ENCODE data around the gene SLC26A11.

Gene SLC26A11

DNA sequence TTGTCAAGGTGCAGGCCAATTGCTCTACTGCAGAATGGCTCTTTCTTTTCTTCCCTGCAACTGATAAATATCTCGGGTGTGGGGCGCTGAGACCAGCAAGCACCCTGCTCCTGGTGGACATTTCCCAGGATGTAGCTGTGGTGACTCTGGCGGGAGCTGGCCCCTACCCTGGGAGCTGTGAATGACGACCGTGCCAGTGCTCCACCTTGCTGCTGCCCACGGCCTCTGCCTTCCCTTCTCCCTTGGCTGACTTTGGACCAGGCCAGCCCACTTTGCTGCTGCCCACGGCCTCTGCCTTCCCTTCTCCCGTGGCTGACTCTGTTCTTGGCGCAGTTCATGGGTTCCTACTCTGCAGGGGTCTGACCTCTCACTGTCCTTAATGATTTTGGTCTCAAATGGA lies 34.3 kb upstream of the SLC26A11 start:
- DNase-seq (ENCODE audit: low read depth), result no peak
- no peak overlapping the region for H3K4me3 ChIP-seq (ENCODE audit: low read depth, low read length)
- TF ChIP-seq, protein P1, sequence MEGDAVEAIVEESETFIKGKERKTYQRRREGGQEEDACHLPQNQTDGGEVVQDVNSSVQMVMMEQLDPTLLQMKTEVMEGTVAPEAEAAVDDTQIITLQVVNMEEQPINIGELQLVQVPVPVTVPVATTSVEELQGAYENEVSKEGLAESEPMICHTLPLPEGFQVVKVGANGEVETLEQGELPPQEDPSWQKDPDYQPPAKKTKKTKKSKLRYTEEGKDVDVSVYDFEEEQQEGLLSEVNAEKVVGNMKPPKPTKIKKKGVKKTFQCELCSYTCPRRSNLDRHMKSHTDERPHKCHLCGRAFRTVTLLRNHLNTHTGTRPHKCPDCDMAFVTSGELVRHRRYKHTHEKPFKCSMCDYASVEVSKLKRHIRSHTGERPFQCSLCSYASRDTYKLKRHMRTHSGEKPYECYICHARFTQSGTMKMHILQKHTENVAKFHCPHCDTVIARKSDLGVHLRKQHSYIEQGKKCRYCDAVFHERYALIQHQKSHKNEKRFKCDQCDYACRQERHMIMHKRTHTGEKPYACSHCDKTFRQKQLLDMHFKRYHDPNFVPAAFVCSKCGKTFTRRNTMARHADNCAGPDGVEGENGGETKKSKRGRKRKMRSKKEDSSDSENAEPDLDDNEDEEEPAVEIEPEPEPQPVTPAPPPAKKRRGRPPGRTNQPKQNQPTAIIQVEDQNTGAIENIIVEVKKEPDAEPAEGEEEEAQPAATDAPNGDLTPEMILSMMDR (IDR thresholded peaks at IDR 0.05; ENCODE audit: control insufficient read depth, extremely low read depth, insufficient read depth), result no peak

DNA sequence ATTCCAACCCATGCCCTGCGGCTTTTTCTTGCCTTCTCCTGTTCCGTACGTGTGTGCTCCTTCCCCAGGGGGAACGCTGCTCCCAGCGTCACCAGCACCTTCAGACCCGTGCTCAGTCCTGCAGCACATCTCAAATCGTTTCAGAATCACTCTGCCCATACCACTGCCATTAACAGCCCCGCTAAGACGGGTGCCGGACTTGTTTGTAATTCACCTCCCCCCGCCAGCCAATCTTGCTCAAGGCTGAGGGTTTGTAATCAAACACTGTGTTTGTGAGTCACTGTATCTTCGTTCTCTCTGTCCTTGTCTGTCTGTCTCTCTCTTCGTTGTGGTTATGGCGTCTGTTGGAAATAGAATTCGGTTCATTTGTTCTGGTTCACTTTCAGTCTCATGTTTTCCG lies 33.1 kb upstream of the SLC26A11 start:
- DNase-seq (ENCODE audit: low read depth), result no peak
- TF ChIP-seq, protein P1 (IDR thresholded peaks at IDR 0.05; ENCODE audit: control insufficient read depth, extremely low read depth, insufficient read depth), result no peak
- H3K4me3 ChIP-seq (ENCODE audit: low read depth, low read length), result no peak overlapping the region

DNA sequence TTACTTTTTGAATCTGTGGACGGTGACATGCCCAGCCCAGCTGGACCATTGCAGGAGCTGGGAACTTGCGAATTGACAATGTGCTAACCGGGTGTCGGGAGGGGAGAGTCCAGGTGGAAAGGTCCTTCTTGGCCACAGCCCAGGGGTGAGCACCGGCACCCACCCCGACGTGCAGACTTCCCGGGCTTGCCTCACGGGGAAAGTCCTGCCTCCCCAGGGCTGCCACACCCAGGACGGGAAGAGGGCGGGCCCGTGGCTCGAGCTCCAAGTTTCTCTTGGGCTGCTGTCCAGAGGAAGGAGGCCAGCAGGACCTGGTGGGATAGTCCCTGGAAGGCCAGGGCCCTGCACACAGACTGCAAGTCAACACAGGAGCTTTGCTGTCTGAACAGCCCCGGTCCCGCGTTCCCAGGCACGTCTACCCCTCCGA lies 32.7 kb upstream of the SLC26A11 start:
- no peak overlapping the region for H3K4me3 ChIP-seq (ENCODE audit: low read depth, low read length)
- DNase-seq (ENCODE audit: low read depth), result peak; percentile 60
- TF ChIP-seq, protein P1 (IDR thresholded peaks at IDR 0.05; ENCODE audit: control insufficient read depth, extremely low read depth, insufficient read depth), result no peak

DNA sequence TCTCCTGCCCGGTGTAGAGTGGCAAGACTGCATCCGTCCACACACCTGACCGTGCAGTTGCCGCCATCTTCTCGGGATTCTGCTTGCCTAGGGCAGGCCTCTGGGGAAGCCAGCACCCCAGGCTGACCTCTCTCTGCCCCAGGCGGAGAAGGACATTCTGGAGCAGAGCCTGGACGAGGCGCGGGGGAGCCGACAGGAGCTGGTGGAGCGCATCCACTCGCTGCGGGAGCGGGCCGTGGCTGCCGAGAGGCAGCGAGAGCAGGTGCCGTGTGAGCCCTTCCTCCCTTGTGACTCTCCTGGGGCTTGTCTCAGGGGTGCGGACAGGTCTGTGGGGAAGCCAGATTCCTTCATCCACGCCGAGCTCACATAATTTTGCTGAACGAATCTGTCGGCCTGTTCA lies 30.6 kb upstream of the SLC26A11 start:
- DNase-seq (ENCODE audit: low read depth), result no peak
- no peak overlapping the region for H3K4me3 ChIP-seq (ENCODE audit: low read depth, low read length)
- TF ChIP-seq, protein P1 (IDR thresholded peaks at IDR 0.05; ENCODE audit: control insufficient read depth, extremely low read depth, insufficient read depth), result no peak

DNA sequence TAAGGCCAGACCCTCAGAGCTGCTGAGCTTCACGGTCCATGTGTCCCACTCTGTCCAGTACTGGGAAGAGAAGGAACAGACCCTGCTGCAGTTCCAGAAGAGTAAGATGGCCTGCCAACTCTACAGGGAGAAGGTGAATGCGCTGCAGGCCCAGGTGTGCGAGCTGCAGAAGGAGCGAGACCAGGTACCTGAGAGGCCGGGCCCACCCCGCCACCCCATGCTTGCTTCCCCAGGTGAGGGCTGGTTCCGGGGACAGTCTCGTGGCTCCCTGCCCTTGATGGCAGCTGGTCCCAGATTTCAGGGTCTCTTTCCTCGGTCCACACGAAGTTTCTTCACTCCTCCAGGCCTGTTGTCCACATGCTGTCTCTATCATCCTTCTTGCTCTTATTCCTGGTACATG lies 29.5 kb upstream of the SLC26A11 start:
- no peak for DNase-seq (ENCODE audit: low read depth)
- TF ChIP-seq, protein P1 (IDR thresholded peaks at IDR 0.05; ENCODE audit: control insufficient read depth, extremely low read depth, insufficient read depth), result no peak
- no peak overlapping the region for H3K4me3 ChIP-seq (ENCODE audit: low read depth, low read length)

DNA sequence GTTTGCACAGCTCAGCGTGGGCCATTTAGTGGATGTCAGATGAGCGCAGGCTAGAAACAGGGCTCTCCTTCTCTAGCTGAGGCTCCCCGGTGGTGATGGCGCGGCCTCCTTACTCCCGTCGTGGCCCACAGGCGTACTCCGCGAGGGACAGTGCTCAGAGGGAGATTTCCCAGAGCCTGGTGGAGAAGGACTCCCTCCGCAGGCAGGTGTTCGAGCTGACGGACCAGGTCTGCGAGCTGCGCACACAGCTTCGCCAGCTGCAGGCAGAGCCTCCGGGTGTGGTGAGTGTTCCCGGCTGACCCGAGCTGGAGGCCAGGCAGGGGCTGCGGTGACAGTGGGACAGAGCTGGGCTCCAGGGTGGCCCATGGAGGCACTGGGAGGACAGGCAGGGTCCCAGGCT lies 29.0 kb upstream of the SLC26A11 start:
- no peak for DNase-seq (ENCODE audit: low read depth)
- H3K4me3 ChIP-seq (ENCODE audit: low read depth, low read length), result no peak overlapping the region
- TF ChIP-seq, protein P1 (IDR thresholded peaks at IDR 0.05; ENCODE audit: control insufficient read depth, extremely low read depth, insufficient read depth), result no peak

DNA sequence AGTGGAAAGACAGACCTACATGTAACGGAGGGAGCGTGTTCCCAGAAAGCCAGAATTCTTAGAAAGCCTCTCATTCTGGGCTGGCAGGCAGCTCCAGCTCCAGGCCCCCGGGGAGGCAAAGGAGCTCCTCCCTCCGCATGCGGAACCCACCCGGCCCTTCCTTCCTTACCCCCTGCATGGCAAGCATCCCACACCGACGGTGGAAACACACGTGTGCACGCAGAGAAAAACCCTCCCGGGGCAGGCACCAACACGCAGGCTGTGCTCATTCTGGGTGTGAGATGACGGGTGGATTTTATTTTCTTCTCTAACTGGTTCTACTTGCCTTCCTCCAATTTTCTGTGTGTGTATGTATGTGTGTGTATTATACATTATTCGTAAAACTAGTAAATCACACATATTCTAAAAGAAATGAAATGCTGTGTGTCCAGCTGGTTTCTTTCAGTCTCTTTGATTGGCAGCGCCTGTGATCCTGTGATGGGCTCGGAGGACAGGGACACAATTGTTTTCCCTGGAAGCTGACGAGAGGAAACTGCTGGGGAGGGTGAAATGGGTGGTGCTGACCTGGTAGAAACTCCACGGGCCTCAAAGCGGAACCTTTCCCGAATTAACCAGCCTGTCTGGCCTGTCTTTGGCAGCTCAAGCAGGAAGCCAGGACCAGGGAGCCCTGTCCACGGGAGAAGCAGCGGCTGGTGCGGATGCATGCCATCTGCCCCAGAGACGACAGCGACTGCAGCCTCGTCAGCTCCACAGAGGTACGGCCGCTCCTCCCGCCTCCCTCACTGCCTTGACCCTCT lies 28.2 kb upstream of the SLC26A11 start:
- DNase-seq (ENCODE audit: low read depth), result peak; percentile 19
- TF ChIP-seq, protein P1 (IDR thresholded peaks at IDR 0.05; ENCODE audit: control insufficient read depth, extremely low read depth, insufficient read depth), result no peak
- no peak overlapping the region for H3K4me3 ChIP-seq (ENCODE audit: low read depth, low read length)
